GM18511 (cell line): Measurements from ENCODE around the gene PEX14.

ENCODE experiments used
- ATAC-seq: cut with Tn5 transposase; IDR thresholded peaks from one replicate; pipeline ENCODE4 v1.9.1; 2021; ENCODE audit warnings: mild to moderate bottlenecking, moderate library complexity; ENCODE audit not compliant: unreplicated experiment

PEX14 gene

DNA sequence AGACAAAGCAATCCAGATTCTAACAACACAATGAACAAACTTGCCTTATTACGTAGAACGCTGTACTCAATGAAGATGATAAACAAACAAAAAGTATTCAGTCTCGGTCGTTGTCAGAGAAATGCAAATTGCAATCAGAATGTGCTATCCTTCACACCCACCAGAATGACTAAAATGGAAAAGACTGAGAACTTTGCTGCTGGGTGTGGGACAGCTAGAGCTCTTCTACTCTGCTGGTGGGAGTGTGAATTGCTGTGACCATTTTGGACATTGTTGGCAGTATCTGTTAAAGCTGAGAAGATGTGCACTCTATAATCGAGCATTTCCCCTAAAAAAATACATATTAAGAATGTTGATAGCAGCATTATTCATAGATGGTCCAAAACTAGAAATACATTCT lies 111.4 kb downstream of the PEX14 start:
- ATAC-seq = no peak

DNA sequence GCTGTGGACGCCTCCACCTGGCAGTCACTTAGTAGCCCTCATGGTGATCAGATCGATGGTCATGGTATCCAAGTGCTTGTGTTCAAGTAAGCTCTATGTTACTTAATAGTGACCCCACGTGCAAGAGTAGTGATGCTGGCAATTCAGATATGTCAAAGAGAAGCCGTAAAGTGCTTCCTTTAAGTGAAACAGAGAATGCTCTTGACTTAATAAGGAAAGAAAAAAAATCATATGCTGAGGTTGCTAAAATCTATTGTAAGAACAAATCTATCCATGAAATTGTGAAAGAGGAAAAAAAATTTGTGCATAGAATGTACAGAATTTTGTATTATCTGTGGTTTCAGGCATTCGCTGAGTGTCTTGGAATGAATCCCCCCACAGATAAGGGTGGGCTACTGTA lies 113.9 kb downstream of the PEX14 start:
- no peak for ATAC-seq

DNA sequence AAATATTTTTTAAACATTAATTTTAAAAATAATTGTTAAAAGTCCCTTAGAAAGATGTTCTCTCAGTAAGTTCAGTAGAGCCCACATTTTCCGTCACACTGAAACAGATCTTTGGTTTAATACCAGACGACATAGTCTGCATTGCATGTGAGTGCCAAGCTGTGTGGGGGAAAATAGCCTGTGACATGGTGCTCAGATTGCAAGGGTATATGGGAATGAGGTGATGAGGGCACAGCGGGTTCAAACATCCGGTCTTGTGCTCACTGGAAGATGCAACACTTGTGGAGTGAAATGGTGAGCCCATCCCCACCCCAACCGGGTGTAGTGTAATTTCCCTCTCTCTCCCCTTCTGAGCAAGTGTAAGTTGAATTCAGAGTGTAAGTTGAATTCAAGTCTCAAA lies 114.3 kb downstream of the PEX14 start:
- no peak for ATAC-seq

DNA sequence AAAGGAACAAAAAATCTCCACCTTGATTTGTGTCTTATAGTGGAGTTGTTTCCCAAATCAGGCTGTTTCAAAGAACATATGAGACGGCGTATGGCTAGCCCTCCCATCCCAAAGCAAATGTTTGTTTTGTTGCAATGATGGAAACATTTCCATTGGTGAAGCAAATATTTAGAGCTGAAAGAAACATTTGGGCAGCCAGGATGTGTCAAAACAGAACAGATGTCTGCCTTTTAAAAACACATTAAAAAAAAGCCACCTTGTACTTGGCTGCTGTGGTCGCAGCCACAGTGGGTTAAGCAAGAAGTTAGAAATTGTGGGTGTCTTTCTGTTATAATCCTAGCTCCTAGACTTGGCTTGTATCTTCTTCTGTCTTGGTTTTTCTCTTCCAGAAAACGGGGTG lies 116.3 kb downstream of the PEX14 start:
- ATAC-seq = no peak

DNA sequence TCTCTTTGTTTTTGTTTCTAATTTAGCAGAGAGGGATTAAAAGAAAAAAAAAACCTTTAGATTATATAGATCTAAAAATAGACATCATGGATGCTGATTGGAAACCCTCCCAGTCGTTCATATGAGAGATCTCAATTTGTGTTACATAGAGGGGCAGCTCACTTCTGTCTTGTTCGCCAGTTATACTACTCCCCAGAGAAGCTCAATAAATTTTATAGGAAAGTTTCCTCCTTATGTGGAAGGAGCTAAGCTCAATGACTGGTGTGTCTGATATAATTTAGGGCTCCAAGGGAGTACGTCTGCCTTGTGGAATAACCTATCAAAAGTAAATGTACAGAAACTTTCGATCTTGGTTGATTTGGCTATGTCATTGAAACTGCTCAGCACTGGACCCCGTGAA lies 117.6 kb downstream of the PEX14 start:
- no peak for ATAC-seq

DNA sequence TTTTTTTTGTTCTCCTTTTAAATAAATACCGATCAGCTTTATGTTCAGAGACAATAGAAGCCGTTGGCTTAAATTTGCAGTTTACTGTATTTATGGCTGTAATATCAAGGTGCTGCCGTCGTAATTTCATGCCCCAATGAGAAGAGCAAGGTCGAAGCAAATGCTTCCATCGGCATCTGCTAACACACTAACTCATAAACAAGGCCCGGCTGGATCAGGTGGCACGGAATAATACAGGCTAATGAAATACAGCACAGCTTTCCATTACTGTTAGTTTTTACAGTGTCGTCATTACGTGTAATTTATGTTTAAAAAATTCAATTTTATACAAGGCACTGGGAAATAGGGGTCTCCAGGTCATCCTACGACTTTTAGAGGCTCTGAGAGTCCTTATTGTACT lies 119.0 kb downstream of the PEX14 start:
- no peak for ATAC-seq

DNA sequence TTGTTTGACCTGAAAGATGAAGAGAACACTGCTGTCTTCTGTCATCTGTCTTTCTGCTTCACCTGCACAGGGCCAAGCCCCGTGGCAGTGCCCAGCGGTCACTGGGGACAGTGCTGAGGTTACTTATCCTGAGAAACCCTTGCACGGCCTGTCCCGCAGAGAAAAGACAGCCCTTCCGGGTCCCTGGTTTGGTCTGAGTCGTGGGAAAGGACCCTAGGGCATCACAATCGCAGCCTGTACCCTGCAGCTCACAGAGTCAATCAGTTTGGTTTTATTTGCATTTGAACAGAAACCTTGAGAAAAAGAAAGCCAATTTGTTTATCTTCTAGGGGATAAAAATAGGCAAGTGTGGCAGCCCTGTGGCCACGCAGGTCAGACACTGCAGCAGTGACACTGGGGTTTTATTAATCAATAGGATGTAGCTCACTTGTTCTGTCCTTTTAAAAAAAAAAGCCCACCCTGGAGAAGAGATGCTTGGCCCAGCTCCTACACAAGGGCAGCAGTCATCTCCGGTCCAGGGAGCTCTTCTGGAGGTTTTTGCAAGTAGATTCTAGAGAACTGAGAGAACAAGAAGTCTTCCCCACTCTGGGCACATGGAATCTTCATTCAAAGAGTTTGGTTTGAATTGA lies 120.0 kb downstream of the PEX14 start:
- ATAC-seq = no peak

DNA sequence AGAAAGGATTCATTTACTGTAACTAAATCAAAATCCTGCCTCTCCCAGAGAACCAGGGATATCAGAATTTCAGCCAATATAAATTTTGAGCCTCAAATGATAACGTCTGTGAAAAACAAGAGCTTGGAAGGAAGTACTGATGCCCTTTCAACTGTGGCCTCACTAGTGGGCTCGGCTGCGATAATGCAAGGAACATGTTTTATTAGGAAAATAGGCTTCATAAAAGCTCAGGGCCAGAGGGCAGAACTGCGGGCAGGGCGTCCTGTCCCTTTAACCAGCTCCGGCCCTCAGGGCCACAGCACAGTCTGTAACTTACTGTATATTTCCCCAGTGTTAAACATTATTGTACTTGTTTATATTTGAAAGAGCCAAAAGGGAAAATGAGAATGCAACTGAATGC lies 122.0 kb downstream of the PEX14 start:
- no peak for ATAC-seq

DNA sequence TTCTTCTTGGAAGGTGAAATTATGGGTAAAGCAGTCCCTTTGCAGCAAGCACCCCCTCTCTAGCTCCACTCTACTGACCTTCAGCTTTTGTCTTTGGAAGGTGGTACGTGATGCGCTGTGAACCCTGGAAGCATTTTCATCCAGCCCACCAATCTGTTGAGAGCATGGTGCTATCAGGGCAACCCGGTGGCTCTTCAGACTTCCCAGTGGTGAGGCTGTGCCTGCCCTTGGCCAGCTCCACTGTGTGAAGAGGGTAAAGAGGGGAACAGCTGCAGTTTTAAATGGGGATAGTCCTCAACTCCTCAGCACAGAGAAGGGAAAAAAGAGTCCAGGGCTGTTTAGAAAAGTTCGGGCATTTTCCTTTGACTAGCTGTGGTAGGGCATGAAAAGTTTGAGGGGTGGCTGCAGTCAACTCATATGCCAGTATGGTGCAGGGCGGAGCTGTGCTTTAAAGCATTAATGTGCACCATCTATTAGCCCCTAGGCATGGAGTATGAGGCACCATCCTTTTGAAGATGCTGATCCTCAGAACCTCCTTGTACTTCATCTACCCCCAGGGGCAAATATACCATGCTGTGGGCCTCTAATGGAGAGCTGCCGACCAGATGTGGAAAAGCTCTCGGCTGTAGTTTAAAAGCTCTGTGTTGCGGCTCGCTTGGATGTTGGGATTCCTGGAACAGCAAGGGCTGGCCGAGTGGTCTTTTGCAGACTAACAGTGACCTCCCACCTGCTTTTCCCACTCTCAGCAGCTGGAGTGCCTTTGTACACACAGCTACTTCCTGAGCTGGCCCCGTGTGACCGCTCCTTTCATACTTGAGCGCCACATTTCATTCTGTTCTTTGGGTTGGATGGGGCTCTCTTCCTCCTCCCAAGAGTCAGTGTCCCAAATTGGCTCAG lies 123.0 kb downstream of the PEX14 start:
- ATAC-seq = no peak

DNA sequence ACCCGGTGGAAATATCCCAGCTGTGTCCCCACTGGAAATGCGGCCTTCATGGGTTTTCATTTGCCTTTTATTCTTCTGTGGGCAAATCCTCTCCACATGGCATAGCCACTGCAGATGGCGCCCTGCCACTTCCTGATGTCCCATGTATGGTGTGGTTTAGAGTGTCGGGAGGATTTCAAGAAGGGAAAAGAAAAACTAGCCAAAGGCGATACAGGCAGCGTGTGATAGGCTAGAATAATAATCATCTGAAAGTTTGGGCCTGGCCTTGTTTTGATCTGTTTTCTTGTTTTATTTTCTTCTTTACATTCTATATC lies 123.6 kb downstream of the PEX14 start:
- no peak for ATAC-seq

DNA sequence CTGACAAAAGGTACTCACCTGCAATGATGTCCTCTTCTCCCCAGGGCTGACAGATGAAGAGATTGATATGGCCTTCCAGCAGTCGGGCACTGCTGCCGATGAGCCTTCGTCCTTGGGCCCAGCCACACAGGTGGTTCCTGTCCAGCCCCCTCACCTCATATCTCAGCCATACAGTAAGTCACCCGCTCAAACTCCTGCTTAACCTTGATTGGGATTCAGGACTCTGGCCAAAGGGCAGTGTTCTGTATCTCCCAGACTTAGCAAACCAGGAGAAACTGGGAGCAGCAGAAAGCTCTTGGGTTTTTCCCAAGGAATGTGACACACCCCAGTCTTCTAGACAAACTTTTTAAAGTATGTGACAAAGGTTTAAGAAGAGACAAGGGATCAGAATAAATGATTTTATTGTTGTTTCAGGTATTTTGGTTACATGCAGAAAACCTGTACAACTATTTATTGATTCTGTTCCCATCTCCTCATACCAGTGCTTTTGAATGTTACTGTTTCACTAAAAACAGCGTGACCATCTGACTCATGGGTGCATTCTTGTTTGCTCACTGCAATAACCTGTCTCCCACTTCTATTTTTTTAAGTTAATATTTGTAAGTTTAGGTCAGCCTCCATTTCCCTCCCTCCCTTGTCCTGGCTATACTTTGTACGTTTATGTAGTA lies 124.6 kb downstream of the PEX14 start:
- no peak for ATAC-seq

DNA sequence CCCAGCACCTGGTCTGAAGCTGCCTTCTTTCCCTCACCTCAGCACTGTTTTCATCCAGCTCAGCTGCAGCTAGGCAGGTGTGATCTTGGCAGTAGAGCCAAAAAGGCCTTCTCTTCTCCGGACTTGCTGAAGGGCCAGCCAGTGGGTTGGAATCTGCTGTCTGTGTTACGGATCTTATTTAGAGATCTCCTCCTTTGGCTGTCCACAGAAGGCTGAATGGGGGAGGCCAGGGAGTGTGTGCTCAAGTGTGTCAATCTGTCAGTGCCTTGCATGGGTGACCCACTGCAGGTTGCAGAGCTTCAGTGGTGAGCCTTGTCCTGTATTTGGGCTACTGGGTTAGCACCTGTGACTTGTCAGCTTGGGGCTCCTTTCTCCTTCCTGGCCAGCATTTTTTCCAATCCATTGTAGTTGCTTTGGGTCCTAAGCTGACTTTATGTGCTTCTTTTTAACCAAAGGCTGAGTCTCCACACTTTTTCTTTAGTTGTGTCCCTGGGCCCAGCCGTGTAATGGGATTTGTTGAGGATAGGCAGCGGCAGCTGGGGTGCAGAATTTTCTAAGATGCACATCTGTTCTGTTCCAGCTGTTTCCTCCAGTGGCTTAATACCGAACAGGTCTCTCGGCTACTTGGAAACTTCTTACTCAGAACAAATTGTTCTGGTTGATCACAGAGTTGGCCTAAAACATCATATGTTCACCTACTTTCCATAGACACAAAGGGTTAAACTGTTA lies 126.8 kb downstream of the PEX14 start:
- ATAC-seq = no peak

DNA sequence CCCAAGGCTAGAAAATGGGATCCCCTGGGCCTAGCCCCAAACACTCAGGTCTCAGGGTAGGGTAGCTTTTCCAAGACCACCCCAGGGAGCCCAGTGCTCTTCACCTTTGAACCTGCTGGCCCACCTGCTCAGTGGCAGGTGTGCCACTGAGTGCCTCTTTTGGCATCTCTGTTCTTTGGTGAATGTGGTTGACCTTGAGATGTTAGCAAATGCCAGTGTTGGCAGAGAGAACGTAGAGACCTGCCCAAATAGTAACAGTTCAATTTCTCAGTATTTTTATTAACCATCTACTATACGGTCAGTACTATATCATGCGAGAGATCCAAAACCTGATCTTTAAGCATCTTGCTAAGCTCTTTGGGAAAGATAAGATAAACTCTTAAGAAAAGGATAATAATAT lies 128.2 kb downstream of the PEX14 start:
- ATAC-seq = no peak

DNA sequence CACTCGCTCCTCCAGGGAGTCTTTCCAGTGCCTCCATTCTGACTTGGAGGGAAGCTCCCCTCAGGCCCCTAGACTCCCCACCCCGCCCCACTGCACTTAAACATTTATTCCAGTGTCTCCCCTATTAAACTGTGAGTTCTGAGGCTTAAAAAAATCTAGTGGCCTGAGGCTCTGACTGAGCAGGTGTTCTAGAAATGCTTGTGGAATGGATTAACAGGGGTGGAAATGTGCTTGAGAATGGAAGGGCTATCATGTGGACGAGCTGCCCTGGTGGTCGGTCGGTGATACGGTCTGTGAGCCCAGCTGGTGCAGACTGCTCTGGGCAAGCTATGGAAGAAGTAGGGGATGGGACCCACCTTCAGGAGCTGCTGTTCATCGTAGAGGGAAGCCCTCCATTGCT lies 130.2 kb downstream of the PEX14 start:
- ATAC-seq = no peak

DNA sequence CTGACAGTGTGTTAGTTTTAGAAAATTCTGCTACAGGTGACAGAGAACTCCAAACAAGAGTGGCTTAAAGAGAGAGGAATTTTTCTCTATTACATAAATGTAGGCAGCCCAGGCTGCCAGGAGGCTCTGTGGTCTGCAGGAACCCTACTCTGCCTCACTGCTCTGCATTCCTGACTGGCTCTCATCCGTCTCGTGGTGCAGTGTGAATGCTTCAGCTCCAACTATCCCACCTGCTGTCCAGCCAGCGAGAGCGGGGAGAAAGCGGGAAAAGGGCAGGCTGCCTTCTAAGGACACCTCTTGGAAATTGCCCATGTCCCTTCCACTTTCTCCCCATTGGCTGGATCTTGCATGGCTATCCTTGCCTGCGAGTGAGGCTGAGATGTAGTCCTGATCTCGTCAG lies 131.3 kb downstream of the PEX14 start:
- no peak for ATAC-seq

DNA sequence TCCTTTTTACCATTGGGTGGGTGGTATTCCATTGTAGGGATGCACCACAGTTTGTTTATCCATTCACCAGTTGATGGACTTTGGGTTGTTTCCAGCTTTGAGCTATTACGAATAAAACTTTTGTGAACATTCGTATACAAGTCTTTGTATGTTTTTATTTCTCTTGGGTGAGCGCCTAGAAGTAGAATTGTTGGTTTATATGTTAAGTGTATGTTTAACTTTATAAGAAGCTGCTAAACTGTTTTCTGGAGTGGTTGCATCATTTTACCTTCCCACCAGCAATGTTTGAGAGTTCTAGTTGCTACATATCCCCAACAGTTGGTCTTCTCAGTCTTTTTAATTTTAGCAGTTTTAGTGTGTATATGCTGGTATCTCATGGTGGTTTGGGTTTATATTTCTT lies 132.5 kb downstream of the PEX14 start:
- no peak for ATAC-seq

DNA sequence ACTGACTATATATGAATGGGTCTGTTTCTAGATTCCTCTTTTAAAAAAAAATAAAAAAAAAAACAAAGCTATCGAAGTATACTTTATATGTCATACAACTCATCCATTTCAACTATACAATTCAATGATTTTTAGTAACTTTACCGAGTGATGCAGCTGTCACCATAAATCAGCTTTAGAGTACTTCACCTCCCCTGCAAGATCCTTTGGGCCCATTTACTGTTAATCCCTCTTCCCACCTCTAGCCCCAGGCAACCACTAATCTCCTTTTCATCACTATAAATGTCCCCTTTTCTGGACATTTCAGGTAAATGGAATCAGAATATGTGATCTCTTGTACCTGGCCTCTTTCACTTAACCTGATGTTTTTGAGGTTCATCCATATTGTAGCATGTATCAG lies 133.9 kb downstream of the PEX14 start:
- no peak for ATAC-seq

DNA sequence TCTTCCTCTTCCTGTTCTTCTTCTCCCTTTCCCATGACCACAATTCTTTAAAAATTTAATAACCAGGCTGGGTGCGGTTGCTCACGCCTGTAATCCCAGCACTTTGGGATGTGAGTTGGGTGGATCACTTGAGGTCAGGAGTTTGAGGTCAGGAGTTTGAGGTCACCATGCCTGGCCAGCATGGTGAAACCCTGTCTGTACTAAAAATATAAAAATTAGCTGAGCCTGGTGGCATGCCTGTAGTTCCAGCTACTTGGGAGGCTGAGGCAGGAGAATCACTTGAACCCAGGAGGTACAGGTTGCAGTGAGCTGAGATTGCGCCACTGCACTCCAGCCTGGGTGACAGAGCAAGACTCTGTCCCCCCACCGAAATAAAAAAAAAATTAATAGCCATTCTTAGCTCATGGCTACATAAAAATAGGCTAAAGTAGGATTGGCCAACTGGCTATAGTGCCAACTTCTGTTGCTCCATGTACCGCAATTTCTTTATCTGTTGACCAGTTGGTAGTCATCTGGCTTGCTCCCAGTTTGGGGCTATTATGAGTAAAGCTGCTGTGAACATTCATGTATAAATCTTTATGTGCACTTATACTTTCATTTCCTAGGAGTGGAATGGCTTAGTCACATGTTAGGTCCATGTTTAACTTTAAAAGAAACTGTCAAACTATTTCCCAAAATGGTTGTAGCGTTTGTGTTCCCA lies 136.3 kb downstream of the PEX14 start:
- no peak for ATAC-seq

DNA sequence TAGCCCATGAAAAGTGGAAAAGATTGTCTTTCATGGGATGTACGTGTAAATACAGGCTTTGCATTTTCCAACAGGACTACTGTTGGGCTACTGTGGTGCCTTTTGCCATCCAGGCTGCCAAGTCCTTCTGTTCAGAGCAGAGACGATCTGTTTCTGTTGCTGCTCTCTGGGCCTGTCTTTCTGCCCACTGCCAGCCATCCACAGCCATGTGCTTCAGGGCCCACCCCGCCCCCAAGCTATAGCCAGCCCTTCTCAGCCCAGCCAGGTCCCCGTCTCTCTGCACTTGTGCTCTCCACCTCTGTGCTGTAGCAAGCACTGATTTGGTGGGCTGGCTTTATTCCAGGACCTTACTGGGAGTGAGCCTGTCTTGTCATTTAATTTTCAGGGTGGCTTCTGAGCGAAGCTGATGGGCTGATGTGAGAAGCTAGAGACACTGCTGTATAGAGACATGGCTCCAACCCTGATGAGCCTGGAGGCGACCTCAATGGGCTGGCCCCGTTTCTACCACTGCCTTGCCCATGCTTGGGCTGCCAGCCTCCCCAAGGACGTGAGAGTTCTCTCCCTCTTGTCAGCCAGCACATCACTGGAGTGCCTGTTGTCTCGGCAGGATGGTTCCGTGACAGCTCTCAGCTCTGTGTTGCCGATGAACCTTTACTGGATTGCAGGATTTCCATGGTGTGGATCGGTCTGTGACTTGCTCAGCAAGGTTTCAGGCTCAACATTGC lies 137.8 kb downstream of the PEX14 start:
- ATAC-seq = no peak

DNA sequence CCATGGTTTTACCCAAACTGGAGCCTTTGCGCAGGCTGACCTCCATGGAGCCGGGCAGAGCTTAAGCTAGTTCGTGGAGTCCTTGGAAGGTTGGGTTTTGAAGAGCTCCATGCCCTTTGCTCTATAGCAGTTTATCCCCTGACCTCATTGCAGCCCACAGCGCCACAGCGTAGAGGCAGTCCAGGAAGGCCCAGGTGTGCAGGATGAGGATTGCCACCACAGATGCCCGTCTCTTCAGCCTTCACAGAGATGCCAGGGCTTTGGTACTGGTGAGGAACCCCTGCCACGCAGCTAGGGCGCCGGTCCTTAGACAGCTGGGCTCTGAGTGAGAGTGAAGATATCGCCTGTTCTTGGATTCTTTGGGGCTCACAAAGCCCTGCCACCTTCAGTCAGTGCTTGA lies 138.6 kb downstream of the PEX14 start:
- ATAC-seq = no peak
